Right lobe of liver (tissue), 6 donors: ENCODE results near the gene ECE1. TPM values are rescaled to one million over a fixed set of nuclear protein-coding genes. Genes with fewer than 3 reads are reported as not detected.
"Not testable (repeated sequence)": the region's sequence is repeated elsewhere in the genome, so short reads cannot be mapped to it uniquely, and the experiment has no call there.

ENCODE experiments used
- ATAC-seq, 4 donors: fragments of 200-7000 bp; cut with Tn5 transposase; one replicate each; pipeline ENCODE4 v1.9.1; 2020; ENCODE audit warnings: mild to moderate bottlenecking in 4 of 4, moderate library complexity in 4 of 4
- DNase-seq, 3 donors: peaks; one replicate each; pipeline ENCODE4 v3.0.0-alpha.2; 2020
- H3K27ac ChIP-seq, 3 donors: fragments of 200-600 bp; one replicate each; pipeline ENCODE4 v1.8.0; 2022
- H3K27me3 ChIP-seq, 2 donors: fragments of 200-600 bp; one replicate each; pipeline ENCODE4 v1.8.0; 2022
- H3K36me3 ChIP-seq, 4 donors: fragments of 200-600 bp; sonication (generic) in 1 of 4; one replicate each; pipeline versions ENCODE4 v1.5.1 to v1.8.0; 2017 to 2022; ENCODE audit warnings: control low read depth in 1 of 4
- H3K4me1 ChIP-seq, 4 donors: fragments of 200-600 bp; sonication (generic) in 1 of 4; one replicate each; pipeline versions ENCODE4 v1.5.1 to v1.8.0; 2017 to 2022; ENCODE audit warnings: control low read depth in 1 of 4
- H3K4me3 ChIP-seq, 3 donors: fragments of 200-600 bp; one replicate each; pipeline ENCODE4 v1.8.0; 2022
- H3K9me3 ChIP-seq, 4 donors: fragments of 200-600 bp; sonication (generic) in 1 of 4; one replicate each; pipeline versions ENCODE4 v1.5.1 to v1.8.0; 2017 to 2022; ENCODE audit warnings: control low read depth in 1 of 4
- POLR2A ChIP-seq: fragments of 450-650 bp; IDR thresholded peaks from one replicate; pipeline ENCODE4 v1.6.1; 2017; ENCODE audit warnings: antibody characterized with exemption, mild to moderate bottlenecking
- WGBS: methylation state at CpG from one replicate; pipeline ENCODE4 v1.1.6; 2018; ENCODE audit warnings: low coverage, low lambda C conversion rate; ENCODE audit not compliant: insufficient coverage; ENCODE audit errors: missing lambda C conversion rate; 5-methylcytosine and 5-hydroxymethylcytosine counted together
- intact Hi-C, 2 donors: fragments of 100-400 bp; cut with DNase I; formaldehyde crosslinking; loops; one replicate each; pipeline versions ENCODE4 v1.11.2 to v1.14.1; 2022
- total RNA-seq, 6 experiments: library from RNA; depleted of rRNA in 2 of 6; stranded (reverse); fragments of >200 nt in 2 of 6; fragmentation: NEBNext Ultra II Directional in 3 of 6; extraction: Animal tissue kit (Norgen Biotek cat#: 25700) in 3 of 6; gene quantifications; one replicate each; pipeline versions ENCODE4 v1.1.0 to v1.2.4, GENCODE V29; 2016 to 2023
- TF ChIP-seq, protein P1 (sequence below), 4 donors: fragments of 200-600 bp in 3 of 4; fragments of 450-650 bp in 1 of 4; IDR thresholded peaks; one replicate each; pipeline versions ENCODE4 v1.5.1 to v1.8.0; 2016 to 2022; ENCODE audit warnings: antibody characterized with exemption in 4 of 4, mild to moderate bottlenecking in 2 of 4
- donor health status: DM: no; HTN: yes; CAD: no.
- donor health status: DM: no; HTN: no; CAD: no.
- donor health status: DM: no; HTN: no; CAD: no.
- donor health status: DM: no; HTN: yes; CAD: no.
- donor health status: DM: no; HTN: yes; CAD: no.

The ECE1 gene
- total RNA-seq, 6 experiments from 2014 or later, result 39.7 to 61.3 (median 43.8) TPM

DNA sequence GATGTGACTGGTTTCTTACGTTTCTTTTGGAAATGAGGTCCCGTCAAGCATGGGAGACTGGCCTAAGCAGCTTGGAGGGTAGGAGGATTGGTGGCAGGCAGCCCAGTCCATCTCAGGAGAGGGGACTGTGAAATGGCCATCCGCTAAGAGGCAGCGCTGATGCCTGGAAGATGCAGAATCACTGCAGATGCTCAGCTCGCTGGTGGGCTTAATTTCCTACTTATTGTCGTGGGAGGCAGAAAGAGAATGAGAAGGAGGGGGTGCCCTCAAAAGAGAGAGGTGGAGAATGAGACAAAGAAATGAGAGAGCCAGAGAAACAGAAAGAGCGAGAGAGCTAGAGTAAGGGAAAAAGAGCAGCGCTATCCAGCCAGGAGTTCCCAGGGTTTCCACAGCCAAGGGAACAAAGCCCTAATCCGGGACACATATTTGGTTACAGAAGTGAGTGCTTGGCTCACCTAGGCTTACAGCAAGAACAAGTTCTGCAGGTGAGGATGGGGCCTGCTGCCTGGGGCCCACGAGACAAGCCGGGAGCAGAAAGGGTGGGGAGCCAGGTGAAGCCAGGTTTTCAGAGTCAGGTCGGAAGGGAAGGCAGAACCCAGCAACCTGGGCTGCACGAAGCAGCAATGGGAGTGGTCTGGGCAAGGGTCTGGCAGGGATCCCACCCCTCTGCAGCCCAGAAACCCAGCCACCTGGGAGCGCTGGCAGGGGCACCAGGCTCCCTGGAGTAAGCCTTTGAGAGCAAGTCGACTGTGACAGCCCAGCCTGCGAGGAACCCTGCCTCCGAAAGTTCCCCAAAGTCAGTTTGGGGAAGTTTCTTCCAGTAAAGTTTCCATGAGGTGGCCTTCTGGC is 5.8 kb downstream of the ECE1 start:
- peak in 3 of 4 donors; percentile 20 to 50 (median 25) for ATAC-seq
- Histone ChIP-seq H3K27me3 (no peaks in the 10 kb centered on the region), H3K36me3 (no peaks in the 10 kb centered on the region), H3K4me3 (no peak overlapping the region), H3K9me3 (no peaks in the 10 kb centered on the region), H3K27ac (no peak overlapping the region), H3K4me1 (peaks cover 0 to 5% (median 0%) of the 10 kb centered on the region in 4 donors)
- TF ChIP-seq POLR2A, result no peak
- TF ChIP-seq, protein P1, sequence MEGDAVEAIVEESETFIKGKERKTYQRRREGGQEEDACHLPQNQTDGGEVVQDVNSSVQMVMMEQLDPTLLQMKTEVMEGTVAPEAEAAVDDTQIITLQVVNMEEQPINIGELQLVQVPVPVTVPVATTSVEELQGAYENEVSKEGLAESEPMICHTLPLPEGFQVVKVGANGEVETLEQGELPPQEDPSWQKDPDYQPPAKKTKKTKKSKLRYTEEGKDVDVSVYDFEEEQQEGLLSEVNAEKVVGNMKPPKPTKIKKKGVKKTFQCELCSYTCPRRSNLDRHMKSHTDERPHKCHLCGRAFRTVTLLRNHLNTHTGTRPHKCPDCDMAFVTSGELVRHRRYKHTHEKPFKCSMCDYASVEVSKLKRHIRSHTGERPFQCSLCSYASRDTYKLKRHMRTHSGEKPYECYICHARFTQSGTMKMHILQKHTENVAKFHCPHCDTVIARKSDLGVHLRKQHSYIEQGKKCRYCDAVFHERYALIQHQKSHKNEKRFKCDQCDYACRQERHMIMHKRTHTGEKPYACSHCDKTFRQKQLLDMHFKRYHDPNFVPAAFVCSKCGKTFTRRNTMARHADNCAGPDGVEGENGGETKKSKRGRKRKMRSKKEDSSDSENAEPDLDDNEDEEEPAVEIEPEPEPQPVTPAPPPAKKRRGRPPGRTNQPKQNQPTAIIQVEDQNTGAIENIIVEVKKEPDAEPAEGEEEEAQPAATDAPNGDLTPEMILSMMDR (IDR thresholded peaks at IDR 0.05), result no peak
- intact Hi-C loops, result no loop called here
- DNase-seq, result no peak
- 90% methylated on average over 8 of the region's 17 CpGs for WGBS

DNA sequence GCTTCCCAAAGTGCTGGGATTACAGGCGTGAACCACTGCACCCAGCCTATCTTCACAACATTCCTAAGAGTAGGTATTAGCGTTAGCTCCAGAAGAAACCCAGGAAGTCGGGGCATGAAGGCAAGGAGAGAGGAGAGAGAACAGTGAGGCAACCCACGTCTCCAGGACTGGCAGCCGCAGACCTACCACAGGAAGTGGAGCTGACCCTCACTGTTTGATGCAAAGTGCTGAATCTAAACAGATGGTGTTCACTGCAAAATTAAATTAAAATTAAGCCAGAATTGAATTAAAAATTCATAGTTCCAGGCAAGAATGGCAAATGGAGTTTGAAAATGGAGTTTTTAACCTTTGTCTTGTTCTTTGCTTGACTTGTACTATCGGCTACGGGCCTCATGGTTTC is 6.7 kb downstream of the ECE1 start:
- Histone ChIP-seq H3K36me3 (no peaks in the 10 kb centered on the region), H3K27ac (no peak overlapping the region), H3K4me3 (no peak overlapping the region), H3K27me3 (no peaks in the 10 kb centered on the region), H3K4me1 (peaks cover 0 to 5% (median 0%) of the 10 kb centered on the region in 4 donors), H3K9me3 (no peaks in the 10 kb centered on the region)
- TF ChIP-seq, protein P1 (IDR thresholded peaks at IDR 0.05), result no peak
- no peak for TF ChIP-seq POLR2A
- WGBS, result 82% methylated on average over 5 of the region's 7 CpGs
- ATAC-seq, result no peak
- DNase-seq, result no peak
- intact Hi-C loops, result no loop called here

DNA sequence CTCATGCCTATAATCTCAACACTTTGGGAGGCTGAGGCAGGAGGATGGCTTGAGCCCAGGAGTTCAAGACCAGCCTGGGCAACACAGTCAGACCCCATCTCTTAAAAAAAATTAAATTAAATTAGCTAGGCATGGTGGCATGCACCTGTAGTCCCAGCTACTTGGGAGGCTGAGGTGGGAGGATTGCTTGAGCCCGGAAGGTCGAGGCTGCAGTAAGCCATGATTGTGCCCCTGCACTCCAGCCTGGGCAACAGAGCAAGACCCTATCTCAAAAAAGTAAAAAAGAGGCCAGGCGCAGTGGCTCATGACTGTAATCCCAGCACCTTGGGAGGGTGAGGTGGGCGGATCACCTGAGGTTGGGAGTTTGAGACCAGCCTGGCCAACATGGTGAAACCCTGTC is 8.2 kb downstream of the ECE1 start:
- H3K36me3 ChIP-seq, DNase-seq, H3K4me3 ChIP-seq, H3K27me3 ChIP-seq, intact Hi-C loops, H3K9me3 ChIP-seq, H3K27ac ChIP-seq, ATAC-seq: not testable (repeated sequence)
- H3K4me1 ChIP-seq, result peaks cover 0 to 13% (median 0%) of the 10 kb centered on the region in 4 donors
- 100% methylated on average over 4 of the region's 4 CpGs for WGBS

DNA sequence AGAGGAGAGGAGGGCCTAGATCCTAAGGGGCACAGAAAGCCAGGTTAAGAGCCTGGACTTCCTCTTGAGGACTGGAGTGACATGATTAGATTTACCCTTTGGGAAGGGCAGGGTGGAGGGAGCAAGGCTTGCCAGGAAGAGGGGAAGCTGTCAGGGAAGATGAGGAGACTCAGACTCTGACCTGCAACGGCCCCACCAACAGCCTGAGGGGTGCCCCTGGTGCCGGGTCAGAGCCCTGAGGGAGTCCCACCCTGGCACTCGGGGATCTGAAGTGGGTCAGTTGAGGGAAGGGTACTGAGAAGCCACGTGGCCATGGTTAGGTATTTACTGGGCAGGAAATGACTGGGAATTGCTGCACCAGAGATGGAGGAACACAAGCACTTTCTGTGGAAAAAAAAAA is 9.8 kb downstream of the ECE1 start:
- Histone ChIP-seq H3K27ac (peak overlapping the region; percentile 26 to 80 (median 37)), H3K4me1 (peaks cover 0 to 8% (median 0%) of the 10 kb centered on the region in 4 donors), H3K27me3 (no peaks in the 10 kb centered on the region), H3K36me3 (no peaks in the 10 kb centered on the region), H3K4me3 (no peak overlapping the region), H3K9me3 (no peaks in the 10 kb centered on the region)
- no peak for TF ChIP-seq POLR2A
- TF ChIP-seq, protein P1 (IDR thresholded peaks at IDR 0.05), result no peak
- intact Hi-C loops, result no loop called here
- WGBS, result 64% methylated on average over 4 of the region's 4 CpGs
- no peak for DNase-seq
- peak in 2 of 4 donors; percentile 4 to 42 for ATAC-seq

DNA sequence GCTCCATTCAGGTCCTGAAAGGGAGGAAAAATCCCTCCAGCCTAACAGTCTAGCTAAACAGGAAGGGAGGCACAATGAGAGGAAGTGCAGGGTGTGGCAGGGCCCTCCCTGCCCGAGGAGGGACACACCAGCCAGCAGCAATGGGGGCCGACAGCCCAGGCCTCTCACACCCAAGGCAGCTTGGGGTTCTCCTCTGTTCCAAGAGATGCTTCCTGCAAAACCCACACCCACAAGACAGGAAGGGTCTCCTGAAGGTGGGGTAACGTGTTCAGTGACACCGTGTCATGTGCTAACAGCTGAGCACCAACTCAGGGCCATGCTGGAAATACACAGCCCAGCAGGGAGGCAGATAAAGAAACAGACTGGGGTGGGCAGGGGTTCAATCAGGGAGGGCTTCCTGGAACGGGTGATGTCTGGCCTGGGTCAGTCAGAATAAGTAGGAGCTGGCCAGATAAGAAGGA is 10.2 kb downstream of the ECE1 start:
- H3K9me3 ChIP-seq, result no peaks in the 10 kb centered on the region
- no peaks in the 10 kb centered on the region for H3K27me3 ChIP-seq
- ATAC-seq, result peak; percentile 60 to 71 (median 68)
- no peak for DNase-seq
- 34% methylated on average over 4 of the region's 5 CpGs for WGBS
- peak overlapping the region; percentile 26 to 80 (median 37) for H3K27ac ChIP-seq
- intact Hi-C loops, result no loop called here
- no peak overlapping the region for H3K4me3 ChIP-seq
- no peaks in the 10 kb centered on the region for H3K36me3 ChIP-seq
- no peak for TF ChIP-seq POLR2A
- TF ChIP-seq, protein P1 (IDR thresholded peaks at IDR 0.05), result no peak
- H3K4me1 ChIP-seq, result peaks cover 0 to 8% (median 0%) of the 10 kb centered on the region in 4 donors
